Upper lobe of left lung (tissue), 6 donors: Measurements from ENCODE around the gene TRAPPC10. TPM values are rescaled to one million over a fixed set of nuclear protein-coding genes. Genes with fewer than 3 reads are reported as not detected.

ENCODE experiments used
- ATAC-seq, 2 donors: fragments of 200-7000 bp; cut with Tn5 transposase; one replicate each; pipeline ENCODE4 v1.9.1; 2022; ENCODE audit warnings: mild to moderate bottlenecking in 2 of 2, moderate library complexity in 2 of 2; ENCODE audit not compliant: low FRiP score in 2 of 2
- DNase-seq, 2 donors: peaks; one replicate each; pipeline ENCODE4 v3.0.0-alpha.2; 2019 to 2020
- H3K27ac ChIP-seq, 4 donors: fragments of 200-600 bp; sonication (generic); one replicate each; pipeline ENCODE4 v1.5.1; 2016 to 2019
- H3K27me3 ChIP-seq, 4 donors: fragments of 200-600 bp; sonication (generic); one replicate each; pipeline ENCODE4 v1.5.1; 2017 to 2019
- H3K36me3 ChIP-seq, 4 donors: fragments of 200-600 bp; sonication (generic); one replicate each; pipeline ENCODE4 v1.5.1; 2016 to 2019
- H3K4me1 ChIP-seq, 4 donors: fragments of 200-600 bp; sonication (generic); one replicate each; pipeline ENCODE4 v1.5.1; 2018 to 2019
- H3K4me3 ChIP-seq, 4 donors: fragments of 200-600 bp; sonication (generic); one replicate each; pipeline ENCODE4 v1.5.1; 2017 to 2019; ENCODE audit warnings: mild to moderate bottlenecking in 2 of 4, moderate library complexity in 1 of 4
- H3K9me3 ChIP-seq, 4 donors: fragments of 200-600 bp; sonication (generic); one replicate each; pipeline ENCODE4 v1.5.1; 2018 to 2019
- CTCF ChIP-seq, 6 experiments: fragments of 450-650 bp in 4 of 6; fragments of 200-600 bp in 2 of 6; sonication (generic) in 2 of 6; IDR thresholded peaks; one replicate each; pipeline ENCODE4 v1.5.1; 2016 to 2019; ENCODE audit warnings: antibody characterized with exemption in 6 of 6
- EP300 ChIP-seq, 4 donors: sonication (generic); formaldehyde crosslinking; IDR thresholded peaks; one replicate each; pipeline ENCODE4 v1.5.1; 2017; ENCODE audit warnings: antibody characterized with exemption in 4 of 4, control low read depth in 2 of 4
- POLR2A ChIP-seq, 4 donors: fragments of 450-650 bp; IDR thresholded peaks; one replicate each; pipeline ENCODE4 v1.5.1; 2016 to 2017; ENCODE audit warnings: antibody characterized with exemption in 4 of 4, mild to moderate bottlenecking in 2 of 4
- POLR2AphosphoS5 ChIP-seq, 2 donors: sonication (generic); formaldehyde crosslinking; IDR thresholded peaks; one replicate each; pipeline ENCODE4 v1.5.1; 2017; ENCODE audit warnings: antibody characterized with exemption in 2 of 2
- WGBS, 2 donors: methylation state at CpG; one replicate each; pipeline ENCODE4 v1.1.5; 2017 to 2018; 5-methylcytosine and 5-hydroxymethylcytosine counted together
- total RNA-seq, 6 donors: library from RNA; depleted of rRNA in 4 of 6; stranded (reverse); fragments of >200 nt in 4 of 6; gene quantifications; one replicate each; pipeline versions ENCODE4 v1.1.0 to v1.2.1, GENCODE V29; 2016 to 2021
- donor health status: DM: no; HTN: no; CAD: no; lungs with moderate emphysema.
- donor health status: DM: no; HTN: yes; CAD: no; lungs with severe emphysema.

Gene TRAPPC10
- total RNA-seq, 6 donors from 2014 or later: 36.3 to 46.8 (median 43.4) TPM

DNA sequence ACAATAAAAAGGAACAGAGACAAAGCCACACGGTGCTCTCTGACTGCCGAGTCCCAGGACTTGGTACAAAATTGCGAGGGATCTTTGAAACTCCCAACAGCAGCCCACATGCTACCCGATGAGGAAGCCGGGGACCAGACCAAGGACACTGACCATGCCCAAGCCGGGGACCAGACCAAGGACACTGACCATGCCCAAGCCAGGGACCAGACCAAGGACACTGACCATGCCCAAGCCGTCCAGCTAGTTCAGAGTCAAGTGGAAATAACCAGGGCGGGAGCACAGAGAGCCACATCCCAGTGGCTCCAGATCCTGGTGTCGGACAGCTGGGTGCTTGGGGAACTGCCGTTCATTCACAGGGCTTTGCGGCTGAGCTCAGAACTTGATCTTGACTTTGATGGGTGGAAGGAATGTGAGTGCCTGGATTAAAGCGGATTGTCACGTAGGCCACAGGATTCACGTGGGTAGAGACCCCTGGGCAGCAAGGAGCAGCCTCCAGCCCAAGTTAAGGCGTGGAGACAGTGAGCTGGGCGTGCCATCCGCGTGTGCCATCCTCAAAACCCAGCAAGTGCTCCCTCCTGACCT, 16.5 kb upstream of the TRAPPC10 start:
- H3K36me3 ChIP-seq: no peaks in the 10 kb centered on the region
- no peak for ATAC-seq

GRCh38 chr21:43997766-43998742, 14.1 kb upstream of the TRAPPC10 start:
- Histone ChIP-seq H3K4me3 (no peak overlapping the region), H3K9me3 (no peaks in the 10 kb centered on the region), H3K27me3 (no peaks in the 10 kb centered on the region), H3K4me1 (no peaks in the 10 kb centered on the region), H3K36me3 (no peaks in the 10 kb centered on the region), H3K27ac (no peak overlapping the region)
- ATAC-seq: no peak
- DNase-seq: no peak
- 93% methylated on average over 5 of the region's 5 CpGs for WGBS, 2 donors
- TF ChIP-seq CTCF (IDR thresholded peaks at IDR 0.05) (no peak), EP300 (IDR thresholded peaks at IDR 0.05) (no peak), POLR2A (IDR thresholded peaks at IDR 0.05) (no peak), POLR2AphosphoS5 (IDR thresholded peaks at IDR 0.05) (no peak)

More for the DNA sequence above, 16.5 kb upstream of the TRAPPC10 start:
- no peaks in the 10 kb centered on the region for H3K27me3 ChIP-seq
- no peaks in the 10 kb centered on the region for H3K4me1 ChIP-seq
- TF ChIP-seq POLR2A (IDR thresholded peaks at IDR 0.05) (no peak), EP300 (IDR thresholded peaks at IDR 0.05) (no peak), CTCF (IDR thresholded peaks at IDR 0.05) (no peak), POLR2AphosphoS5 (IDR thresholded peaks at IDR 0.05) (no peak)
- H3K4me3 ChIP-seq: no peak overlapping the region
- no peak overlapping the region for H3K27ac ChIP-seq
- DNase-seq: no peak
- WGBS, 2 donors: 93 to 94% methylated on average over 14 to 17 of the region's 18 CpGs
- H3K9me3 ChIP-seq: no peaks in the 10 kb centered on the region

DNA sequence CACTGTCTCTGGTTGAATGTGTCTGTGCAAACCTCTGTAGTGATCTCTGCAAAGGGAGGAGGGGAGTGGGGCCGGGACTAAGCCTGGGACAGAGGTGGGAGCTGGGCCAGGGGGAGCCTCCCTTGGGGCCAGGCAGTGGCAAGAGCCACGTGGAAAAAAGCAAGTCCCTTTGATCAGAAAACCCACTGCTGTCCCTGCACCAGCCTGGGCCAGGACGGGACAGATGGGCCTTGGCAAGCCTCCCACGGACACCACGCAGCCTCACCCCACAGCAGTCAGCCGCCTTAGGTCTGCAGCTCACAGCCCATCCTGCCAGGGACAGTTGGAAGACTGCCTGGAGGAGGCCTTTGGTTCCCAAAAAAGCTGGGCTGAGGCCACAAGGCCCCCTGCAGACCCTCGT, 11.7 kb upstream of the TRAPPC10 start:
- no peaks in the 10 kb centered on the region for H3K9me3 ChIP-seq
- H3K27me3 ChIP-seq: no peaks in the 10 kb centered on the region
- ATAC-seq (peak; percentile 19 to 55), DNase-seq (no peak)
- no peak overlapping the region for H3K27ac ChIP-seq
- H3K36me3 ChIP-seq: no peaks in the 10 kb centered on the region
- no peaks in the 10 kb centered on the region for H3K4me1 ChIP-seq
- 58 to 61% methylated on average over 3 to 7 of the region's 7 CpGs for WGBS, 2 donors
- H3K4me3 ChIP-seq: no peak overlapping the region
- TF ChIP-seq POLR2A (IDR thresholded peaks at IDR 0.05) (no peak), CTCF (IDR thresholded peaks at IDR 0.05) (no peak), EP300 (IDR thresholded peaks at IDR 0.05) (no peak), POLR2AphosphoS5 (IDR thresholded peaks at IDR 0.05) (no peak)

DNA sequence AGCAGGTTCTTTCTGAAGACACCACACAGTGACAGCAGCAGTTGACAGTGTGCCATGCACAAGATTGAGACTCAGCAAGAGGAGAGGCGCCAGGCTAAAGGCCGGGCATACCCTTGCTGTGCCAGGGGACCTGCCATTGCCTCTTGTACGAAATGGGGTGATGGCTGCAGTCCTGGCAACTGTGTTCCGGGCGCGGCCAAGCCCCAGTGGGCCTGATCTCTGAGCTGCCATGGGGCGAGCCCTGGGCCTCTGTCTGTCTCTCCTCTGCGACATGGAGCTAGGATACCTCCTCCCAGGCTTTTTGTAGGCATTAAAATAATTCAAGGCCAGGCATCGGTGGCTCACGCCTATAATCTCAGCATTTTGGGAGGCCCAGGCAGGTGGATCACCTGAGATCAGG, 9.6 kb upstream of the TRAPPC10 start:
- ATAC-seq (no peak), DNase-seq (no peak)
- Histone ChIP-seq H3K4me3 (no peak overlapping the region), H3K36me3 (no peaks in the 10 kb centered on the region), H3K27me3 (no peaks in the 10 kb centered on the region), H3K27ac (no peak overlapping the region), H3K9me3 (no peaks in the 10 kb centered on the region), H3K4me1 (peaks cover 0 to 11% (median 2%) of the 10 kb centered on the region in 4 donors)
- TF ChIP-seq POLR2A (IDR thresholded peaks at IDR 0.05): no peak
- no peak for TF ChIP-seq POLR2AphosphoS5 (IDR thresholded peaks at IDR 0.05)
- no peak for TF ChIP-seq EP300 (IDR thresholded peaks at IDR 0.05)
- no peak for TF ChIP-seq CTCF (IDR thresholded peaks at IDR 0.05)
- 94 to 96% methylated on average over 8 to 10 of the region's 10 CpGs for whole genome bisulfite sequencing, 2 donors
